Testis (tissue), 3 donors: ENCODE measurements around the gene FKBP10. TPM values are rescaled to one million over a fixed set of nuclear protein-coding genes. Genes with fewer than 3 reads are reported as not detected.

Experiments
- polyA plus RNA-seq: library from polyadenylated mRNA; stranded (reverse); fragments of 350-450 nt; fragmentation: Illumina TruSeq; extraction: RNeasy Lipid Tissue Mini Kit (QIAGEN cat#74804); gene quantifications from one replicate; pipeline ENCODE4 v1.2.3, GENCODE V29; 2014; ENCODE audit warnings: low read depth, low replicate concordance; ENCODE audit not compliant: insufficient read depth
- small RNA-seq, 2 donors: library from RNA; depleted of rRNA; stranded (forward); fragments of <200 nt; gene quantifications; one replicate each; pipeline ENCODE3, GENCODE V24; 2016
- total RNA-seq, 2 donors: library from RNA; depleted of rRNA; stranded (reverse); fragments of >200 nt; gene quantifications; one replicate each; pipeline ENCODE4 v1.2.3, GENCODE V29; 2016

The FKBP10 gene
- total and polyA plus RNA-seq, 3 donors from 2014 or later, result 31.4 to 37.8 (median 36.5) TPM

Small RNA genes lying within 50 kb of the gene (small RNA-seq; reads per million reads assigned to genes)
- 0 reads per million in 2 donors for gene AC125257.2

Other genes starting within 250 kb of the FKBP10 start
- gene KRT9, start 240.9 kb upstream of the FKBP10 start, total RNA-seq, result under 1 TPM in 1 of 2 donors, not detected in 1; 0.43 TPM
- gene KRT9, start 240.9 kb upstream of the FKBP10 start, polyA plus RNA-seq, result 0.29 TPM
- gene KRT14, start 226.1 kb upstream of the FKBP10 start, total RNA-seq, result under 1 TPM in 1 of 2 donors, not detected in 1; 0.24 TPM
- gene KRT14, start 226.1 kb upstream of the FKBP10 start, polyA plus RNA-seq, result 0.37 TPM
- gene KRT16, start 200.2 kb upstream of the FKBP10 start, total RNA-seq, result not detected
- not detected for gene KRT16, start 200.2 kb upstream of the FKBP10 start, polyA plus RNA-seq
- gene KRT17, start 188.4 kb upstream of the FKBP10 start, total RNA-seq, result 10 to 100 TPM; 13.3 to 26.0 TPM
- gene KRT17, start 188.4 kb upstream of the FKBP10 start, polyA plus RNA-seq, result 12.2 TPM
- 100 to 1,000 TPM; 274 to 338 TPM for gene EIF1, start 124.1 kb upstream of the FKBP10 start, total RNA-seq
- gene EIF1, start 124.1 kb upstream of the FKBP10 start, polyA plus RNA-seq, result 1,078 TPM
- not detected for gene GAST, start 100.7 kb upstream of the FKBP10 start, total RNA-seq
- gene GAST, start 100.7 kb upstream of the FKBP10 start, polyA plus RNA-seq, result not detected
- 1 to 10 TPM; 2.9 to 5.3 TPM for gene HAP1, start 78.4 kb upstream of the FKBP10 start, total RNA-seq
- gene HAP1, start 78.4 kb upstream of the FKBP10 start, polyA plus RNA-seq, result 1.9 TPM
- 10 to 100 TPM; 36.8 to 38.9 TPM for gene JUP, start 26.3 kb upstream of the FKBP10 start, total RNA-seq
- 22.5 TPM for gene JUP, start 26.3 kb upstream of the FKBP10 start, polyA plus RNA-seq
- 10 to 100 TPM in 1 of 2 donors, 1 to 10 TPM in 1; 9.9 to 13.9 TPM for gene P3H4, start 1.1 kb upstream of the FKBP10 start, total RNA-seq
- gene P3H4, start 1.1 kb upstream of the FKBP10 start, polyA plus RNA-seq, result 6.9 TPM
- gene NT5C3B, start 23.2 kb downstream of the FKBP10 start, total RNA-seq, result 10 to 100 TPM; 61.9 to 74.3 TPM
- 214 TPM for gene NT5C3B, start 23.2 kb downstream of the FKBP10 start, polyA plus RNA-seq
- 10 to 100 TPM; 31.8 to 76.3 TPM for gene KLHL10, start 24.8 kb downstream of the FKBP10 start, total RNA-seq
- 130 TPM for gene KLHL10, start 24.8 kb downstream of the FKBP10 start, polyA plus RNA-seq
- 10 to 100 TPM; 61.3 to 70.2 TPM for gene KLHL11, start 52.4 kb downstream of the FKBP10 start, total RNA-seq
- gene KLHL11, start 52.4 kb downstream of the FKBP10 start, polyA plus RNA-seq, result 28.2 TPM
- 10 to 100 TPM; 68.4 to 86.0 TPM for gene ACLY, start 105.9 kb downstream of the FKBP10 start, total RNA-seq
- 83.0 TPM for gene ACLY, start 105.9 kb downstream of the FKBP10 start, polyA plus RNA-seq
- gene ODAD4, start 117.6 kb downstream of the FKBP10 start, total RNA-seq, result 10 to 100 TPM; 22.3 to 26.0 TPM
- 53.7 TPM for gene ODAD4, start 117.6 kb downstream of the FKBP10 start, polyA plus RNA-seq
- 10 to 100 TPM; 74.3 to 89.7 TPM for gene CNP, start 153.8 kb downstream of the FKBP10 start, total RNA-seq
- 40.8 TPM for gene CNP, start 153.8 kb downstream of the FKBP10 start, polyA plus RNA-seq
- 10 to 100 TPM; 81.1 to 86.2 TPM for gene DNAJC7, start 204.4 kb downstream of the FKBP10 start, total RNA-seq
- gene DNAJC7, start 204.4 kb downstream of the FKBP10 start, polyA plus RNA-seq, result 94.3 TPM
- gene NKIRAS2, start 207.1 kb downstream of the FKBP10 start, total RNA-seq, result 100 to 1,000 TPM in 1 of 2 donors, 10 to 100 TPM in 1; 85.1 to 103 TPM
- 65.4 TPM for gene NKIRAS2, start 207.1 kb downstream of the FKBP10 start, polyA plus RNA-seq
- 10 to 100 TPM in 1 of 2 donors, 1 to 10 TPM in 1; 7.7 to 11.3 TPM for gene C17orf113, start 237.6 kb downstream of the FKBP10 start, total RNA-seq
- gene C17orf113, start 237.6 kb downstream of the FKBP10 start, polyA plus RNA-seq, result 2.8 TPM